LNCaP clone FGC (cell line): ENCODE results near the gene PCDHGA8.

Experiments
- DNase-seq: peaks from one replicate; pipeline ENCODE4 v3.0.0-alpha.2; 2011; ENCODE audit warnings: low read depth
- H3K4me3 ChIP-seq: 2 replicates; pipeline ENCODE4 v1.5.1; 2011; ENCODE audit warnings: mild to moderate bottlenecking, low read depth, low read length, control low read depth
- CTCF ChIP-seq: IDR thresholded peaks from 2 replicates; pipeline ENCODE4 v1.5.1; 2012; ENCODE audit warnings: mild to moderate bottlenecking; ENCODE audit not compliant: control insufficient read depth, insufficient read depth; ENCODE audit errors: extremely low read depth

The PCDHGA8 gene

DNA sequence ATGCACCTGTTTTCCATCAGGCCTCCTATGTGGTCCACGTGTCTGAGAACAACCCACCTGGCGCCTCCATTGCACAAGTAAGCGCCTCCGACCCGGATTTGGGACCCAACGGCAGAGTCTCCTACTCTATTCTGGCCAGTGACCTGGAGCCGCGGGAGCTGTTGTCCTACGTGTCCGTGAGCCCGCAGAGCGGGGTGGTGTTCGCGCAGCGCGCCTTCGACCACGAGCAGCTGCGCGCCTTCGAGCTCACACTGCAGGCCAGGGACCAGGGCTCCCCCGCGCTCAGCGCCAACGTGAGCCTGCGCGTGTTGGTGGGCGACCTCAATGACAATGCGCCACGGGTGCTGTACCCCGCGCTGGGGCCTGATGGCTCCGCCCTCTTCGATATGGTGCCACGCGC is 40.8 kb upstream of the PCDHGA8 start:
- H3K4me3 ChIP-seq: no peak overlapping the region
- TF ChIP-seq CTCF: no peak
- DNase-seq: no peak

- no peak for DNase-seq
- H3K4me3 ChIP-seq: peak within 1 kb of the TSS; percentile 28; the same call in 1 of the 2 replicates
- TF ChIP-seq CTCF: no peak
Measured at GRCh38 chr5:141354900-141355469, 37.4 kb upstream of the PCDHGA8 start, which contains the start of gene PCDHGA4. PCDHGA4 (plus strand) TSS chr5:141355021; CDS start chr5:141355108, 87 bp downstream.

DNA sequence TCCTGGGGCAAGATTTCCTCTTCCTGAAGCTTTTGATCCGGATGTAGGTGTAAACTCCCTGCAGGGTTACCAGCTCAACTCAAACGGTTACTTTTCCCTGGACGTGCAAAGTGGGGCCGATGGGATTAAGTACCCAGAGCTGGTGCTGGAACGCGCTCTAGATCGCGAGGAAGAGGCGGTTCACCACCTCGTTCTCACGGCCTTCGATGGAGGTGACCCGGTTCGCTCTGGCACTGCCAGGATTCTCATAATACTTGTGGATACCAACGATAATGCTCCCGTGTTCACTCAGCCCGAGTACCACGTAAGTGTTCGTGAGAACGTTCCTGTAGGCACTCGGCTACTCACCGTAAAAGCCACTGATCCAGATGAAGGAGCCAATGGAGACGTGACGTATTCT is 36.8 kb upstream of the PCDHGA8 start:
- no peak overlapping the region for H3K4me3 ChIP-seq
- TF ChIP-seq CTCF: no peak
- DNase-seq: no peak

GRCh38 chr5:141356133-141356532 is 36.3 kb upstream of the PCDHGA8 start:
- TF ChIP-seq CTCF: no peak
- no peak overlapping the region for H3K4me3 ChIP-seq
- DNase-seq: no peak

GRCh38 chr5:141356950-141357349 is 35.5 kb upstream of the PCDHGA8 start:
- no peak overlapping the region for H3K4me3 ChIP-seq
- no peak for TF ChIP-seq CTCF
- no peak for DNase-seq

- H3K4me3 ChIP-seq: peak within 1 kb of the TSS; percentile 50
- DNase-seq: no peak
Measured at GRCh38 chr5:141359790-141360426, 32.5 kb upstream of the PCDHGA8 start, which contains the start of gene PCDHGB2. PCDHGB2 (plus strand) TSS chr5:141359994; CDS start chr5:141360136, 142 bp downstream.

More at GRCh38 chr5:141359790-141360426, 32.5 kb upstream of the PCDHGA8 start, which contains the start of gene PCDHGB2:
- TF ChIP-seq CTCF: 0 out of 2 replicates have a peak, but pooled peaks have one; percentile 6
